HAP-1 (cell line): ENCODE measurements around the gene CYP51A1.
A peak's percentile ranks its signal among the peaks of the same experiment; 100 is the strongest.

Experiments
- DNase-seq, 2 experiments: peaks; one replicate each; pipeline ENCODE4 v3.0.0-alpha.2; 2016 to 2020; ENCODE audit warnings: low spot score in 2 of 2
- H3K27me3 ChIP-seq: fragments of 250-450 bp; sonication (Bioruptor Pico); 2 replicates; pipeline ENCODE4 v1.5.1; 2020; ENCODE audit warnings: low read depth, mild to moderate bottlenecking, moderate library complexity
- H3K36me3 ChIP-seq: fragments of 250-450 bp; sonication (Bioruptor Pico); replicated peaks from 2 replicates; pipeline ENCODE4 v1.5.1; 2020; ENCODE audit warnings: mild to moderate bottlenecking
- H3K4me1 ChIP-seq: fragments of 250-450 bp; sonication (Bioruptor Pico); 2 replicates; pipeline ENCODE4 v1.5.1; 2020; ENCODE audit warnings: mild to moderate bottlenecking
- H3K4me3 ChIP-seq: fragments of 250-450 bp; sonication (Bioruptor Pico); 2 replicates; pipeline ENCODE4 v1.5.1; 2020; ENCODE audit warnings: mild to moderate bottlenecking, moderate library complexity
- H3K9me3 ChIP-seq: fragments of 250-450 bp; sonication (Bioruptor Pico); 2 replicates; pipeline ENCODE4 v1.5.1; 2020; ENCODE audit warnings: mild to moderate bottlenecking, moderate library complexity
- in situ Hi-C: fragments of 300-500 bp; cut with MboI; formaldehyde crosslinking; loops from 3 replicates; pipeline ENCODE4 v1.14.3; 2020; ENCODE audit warnings: low sequenced_read_pairs, inconsistent platforms, mixed read lengths

The CYP51A1 gene

GRCh38 chr7:92141161-92141560 lies 6.9 kb upstream of the CYP51A1 start:
- no peak for DNase-seq
- peaks cover 2% of the 10 kb centered on the region; the same call in 1 of the 2 replicates for H3K9me3 ChIP-seq
- H3K36me3 ChIP-seq: no peaks in the 10 kb centered on the region
- in situ Hi-C loops: no loop called here
- H3K4me1 ChIP-seq: no peaks in the 10 kb centered on the region
- no peak overlapping the region for H3K4me3 ChIP-seq
- no peaks in the 10 kb centered on the region for H3K27me3 ChIP-seq

- H3K27me3 ChIP-seq: no peaks in the 10 kb centered on the region
- H3K36me3 ChIP-seq: 0 out of 2 replicates have a peak, but pooled peaks cover 2% of the 10 kb centered on the region
- DNase-seq: no peak
- H3K9me3 ChIP-seq: 0 out of 2 replicates have a peak, but pooled peaks cover 2% of the 10 kb centered on the region
- H3K4me3 ChIP-seq: no peak overlapping the region
- in situ Hi-C loops: no loop called here
- H3K4me1 ChIP-seq: peaks cover 9% of the 10 kb centered on the region
Observed at GRCh38 chr7:92137557-92137956, 3.3 kb upstream of the CYP51A1 start.

GRCh38 chr7:92135052-92135889 lies 994 bp upstream of the CYP51A1 start:
- peaks cover 8% of the 10 kb centered on the region for H3K36me3 ChIP-seq
- H3K4me3 ChIP-seq: peak overlapping the region; percentile 87
- in situ Hi-C loops: no loop called here
- DNase-seq: peak; percentile 30
- no peaks in the 10 kb centered on the region for H3K27me3 ChIP-seq
- H3K9me3 ChIP-seq: 0 out of 2 replicates have a peak, but pooled peaks cover 2% of the 10 kb centered on the region
- peaks cover 16% of the 10 kb centered on the region for H3K4me1 ChIP-seq

- peaks cover 22% of the 10 kb centered on the region for H3K36me3 ChIP-seq
- H3K27me3 ChIP-seq: no peaks in the 10 kb centered on the region
- H3K4me1 ChIP-seq: peaks cover 16% of the 10 kb centered on the region
- H3K9me3 ChIP-seq: no peaks in the 10 kb centered on the region
- peak overlapping the region; percentile 87 for H3K4me3 ChIP-seq
- DNase-seq: peak; percentile 43 to 91
- in situ Hi-C loops: no loop called here
Observed at GRCh38 chr7:92133737-92134270, 473 bp downstream of the CYP51A1 start.

GRCh38 chr7:92133133-92133736 lies 1.0 kb downstream of the CYP51A1 start:
- in situ Hi-C loops: no loop called here
- Histone ChIP-seq H3K4me1 (peaks cover 16% of the 10 kb centered on the region), H3K27me3 (no peaks in the 10 kb centered on the region), H3K4me3 (peak overlapping the region; percentile 87), H3K9me3 (no peaks in the 10 kb centered on the region), H3K36me3 (peaks cover 28% of the 10 kb centered on the region)
- DNase-seq: peak in 1 of 2 experiments; percentile 40

GRCh38 chr7:92131764-92132330 lies 2.4 kb downstream of the CYP51A1 start:
- no peaks in the 10 kb centered on the region for H3K9me3 ChIP-seq
- peaks cover 40% of the 10 kb centered on the region for H3K36me3 ChIP-seq
- H3K4me3 ChIP-seq: no peak overlapping the region
- in situ Hi-C loops: no loop called here
- H3K4me1 ChIP-seq: peaks cover 16% of the 10 kb centered on the region
- DNase-seq: no peak
- H3K27me3 ChIP-seq: no peaks in the 10 kb centered on the region

GRCh38 chr7:92131093-92131492 lies 3.2 kb downstream of the CYP51A1 start:
- H3K36me3 ChIP-seq: peaks cover 47% of the 10 kb centered on the region
- no peak overlapping the region for H3K4me3 ChIP-seq
- DNase-seq: no peak
- H3K9me3 ChIP-seq: no peaks in the 10 kb centered on the region
- peaks cover 16% of the 10 kb centered on the region for H3K4me1 ChIP-seq
- H3K27me3 ChIP-seq: no peaks in the 10 kb centered on the region
- in situ Hi-C loops: no loop called here

GRCh38 chr7:92121681-92122080 lies 12.6 kb downstream of the CYP51A1 start:
- no peaks in the 10 kb centered on the region for H3K27me3 ChIP-seq
- no peak for DNase-seq
- H3K4me1 ChIP-seq: no peaks in the 10 kb centered on the region
- no peaks in the 10 kb centered on the region for H3K9me3 ChIP-seq
- no peak overlapping the region for H3K4me3 ChIP-seq
- H3K36me3 ChIP-seq: peaks cover 50% of the 10 kb centered on the region
- in situ Hi-C loops: no loop called here

- no peaks in the 10 kb centered on the region for H3K4me1 ChIP-seq
- in situ Hi-C loops: no loop called here
- H3K27me3 ChIP-seq: no peaks in the 10 kb centered on the region
- no peaks in the 10 kb centered on the region for H3K9me3 ChIP-seq
- no peak overlapping the region for H3K4me3 ChIP-seq
- H3K36me3 ChIP-seq: peaks cover 49% of the 10 kb centered on the region
- DNase-seq: no peak
Observed at GRCh38 chr7:92119213-92119759, 15.0 kb downstream of the CYP51A1 start.

GRCh38 chr7:92116949-92117348 lies 17.3 kb downstream of the CYP51A1 start:
- H3K27me3 ChIP-seq: no peaks in the 10 kb centered on the region
- peaks cover 35% of the 10 kb centered on the region for H3K36me3 ChIP-seq
- in situ Hi-C loops: no loop called here
- no peaks in the 10 kb centered on the region for H3K4me1 ChIP-seq
- no peak overlapping the region for H3K4me3 ChIP-seq
- no peaks in the 10 kb centered on the region for H3K9me3 ChIP-seq
- DNase-seq: no peak

- no peaks in the 10 kb centered on the region for H3K9me3 ChIP-seq
- DNase-seq: no peak
- peaks cover 2% of the 10 kb centered on the region; the same call in 1 of the 2 replicates for H3K4me1 ChIP-seq
- H3K27me3 ChIP-seq: no peaks in the 10 kb centered on the region
- H3K36me3 ChIP-seq: peaks cover 26% of the 10 kb centered on the region
- in situ Hi-C loops: no loop called here
- no peak overlapping the region for H3K4me3 ChIP-seq
Observed at GRCh38 chr7:92115821-92116220, 18.5 kb downstream of the CYP51A1 start.

- Histone ChIP-seq H3K4me3 (no peak overlapping the region), H3K36me3 (peaks cover 31% of the 10 kb centered on the region), H3K27me3 (no peaks in the 10 kb centered on the region), H3K4me1 (peaks cover 14% of the 10 kb centered on the region), H3K9me3 (no peaks in the 10 kb centered on the region)
- in situ Hi-C loops: no loop called here
- no peak for DNase-seq
Observed at GRCh38 chr7:92110857-92111256, 23.4 kb downstream of the CYP51A1 start.

- Histone ChIP-seq H3K4me1 (peaks cover 14% of the 10 kb centered on the region), H3K9me3 (no peaks in the 10 kb centered on the region), H3K36me3 (peaks cover 16% of the 10 kb centered on the region), H3K27me3 (no peaks in the 10 kb centered on the region), H3K4me3 (no peak overlapping the region)
- no peak for DNase-seq
- in situ Hi-C loops: no loop called here
Observed at GRCh38 chr7:92108821-92109220, 25.5 kb downstream of the CYP51A1 start.
